Epithelial cell of proximal tubule (primary cell): ENCODE measurements around the gene WIPI1. TPM values are rescaled to one million over a fixed set of nuclear protein-coding genes. Genes with fewer than 3 reads are reported as not detected.
A peak's percentile ranks its signal among the peaks of the same experiment; 100 is the strongest.

Source experiments
- DNase-seq: peaks from one replicate; pipeline ENCODE4 v3.0.0-alpha.2; 2011; ENCODE audit warnings: low read depth
- H3K4me3 ChIP-seq: 2 replicates; pipeline ENCODE4 v1.5.1; 2011; ENCODE audit warnings: low read depth, mild to moderate bottlenecking, low read length
- CTCF ChIP-seq: conservative IDR thresholded peaks from 2 replicates; pipeline ENCODE4 v1.5.1; 2012; ENCODE audit warnings: low read depth, mild to moderate bottlenecking, low read length
- total RNA-seq: library from RNA; depleted of rRNA; stranded (reverse); fragments of >200 nt; gene quantifications from 2 replicates; pipeline ENCODE4 v1.2.3, GENCODE V29; 2015

The WIPI1 gene
- total RNA-seq, 1 donor from 2014 or later, result 20.2 TPM

- no peak for DNase-seq
Observed at GRCh38 chr17:68399638-68400403, 57.5 kb downstream of the WIPI1 start.

GRCh38 chr17:68398691-68399637 lies 58.3 kb downstream of the WIPI1 start:
- no peak overlapping the region for H3K4me3 ChIP-seq
- peak; percentile 85 for TF ChIP-seq CTCF
- no peak for DNase-seq

More at GRCh38 chr17:68399638-68400403, 57.5 kb downstream of the WIPI1 start:
- no peak for TF ChIP-seq CTCF
- no peak overlapping the region for H3K4me3 ChIP-seq

GRCh38 chr17:68397108-68397536 lies 60.2 kb downstream of the WIPI1 start:
- DNase-seq, result no peak
- no peak overlapping the region for H3K4me3 ChIP-seq
- no peak for TF ChIP-seq CTCF

GRCh38 chr17:68396226-68397107 lies 60.8 kb downstream of the WIPI1 start:
- no peak for DNase-seq
- no peak for TF ChIP-seq CTCF

GRCh38 chr17:68394608-68395331 lies 62.5 kb downstream of the WIPI1 start:
- no peak overlapping the region for H3K4me3 ChIP-seq
- no peak for DNase-seq
- TF ChIP-seq CTCF, result no peak

More at GRCh38 chr17:68396226-68397107, 60.8 kb downstream of the WIPI1 start:
- no peak overlapping the region for H3K4me3 ChIP-seq

- DNase-seq, result no peak
- no peak for TF ChIP-seq CTCF
- no peak overlapping the region for H3K4me3 ChIP-seq
Observed at GRCh38 chr17:68391561-68392268, 65.6 kb downstream of the WIPI1 start.
